ENCODE results near the gene LSAMP.

The LSAMP gene

GRCh38 chr3:116150655-116151167 is 294.6 kb downstream of the LSAMP start (continued):
- TF ChIP-seq BCL6B (tag by site-specific recombination; IDR thresholded peaks at IDR 0.05) (no peak), ZNF747 (tag by site-specific recombination; IDR thresholded peaks at IDR 0.05) (no peak), ZNF48 (tag by site-specific recombination; IDR thresholded peaks at IDR 0.05) (no peak), KLF10 (tag by site-specific recombination; IDR thresholded peaks at IDR 0.05) (no peak), ZNF626 (tag by site-specific recombination; IDR thresholded peaks at IDR 0.05) (no peak)

DNA sequence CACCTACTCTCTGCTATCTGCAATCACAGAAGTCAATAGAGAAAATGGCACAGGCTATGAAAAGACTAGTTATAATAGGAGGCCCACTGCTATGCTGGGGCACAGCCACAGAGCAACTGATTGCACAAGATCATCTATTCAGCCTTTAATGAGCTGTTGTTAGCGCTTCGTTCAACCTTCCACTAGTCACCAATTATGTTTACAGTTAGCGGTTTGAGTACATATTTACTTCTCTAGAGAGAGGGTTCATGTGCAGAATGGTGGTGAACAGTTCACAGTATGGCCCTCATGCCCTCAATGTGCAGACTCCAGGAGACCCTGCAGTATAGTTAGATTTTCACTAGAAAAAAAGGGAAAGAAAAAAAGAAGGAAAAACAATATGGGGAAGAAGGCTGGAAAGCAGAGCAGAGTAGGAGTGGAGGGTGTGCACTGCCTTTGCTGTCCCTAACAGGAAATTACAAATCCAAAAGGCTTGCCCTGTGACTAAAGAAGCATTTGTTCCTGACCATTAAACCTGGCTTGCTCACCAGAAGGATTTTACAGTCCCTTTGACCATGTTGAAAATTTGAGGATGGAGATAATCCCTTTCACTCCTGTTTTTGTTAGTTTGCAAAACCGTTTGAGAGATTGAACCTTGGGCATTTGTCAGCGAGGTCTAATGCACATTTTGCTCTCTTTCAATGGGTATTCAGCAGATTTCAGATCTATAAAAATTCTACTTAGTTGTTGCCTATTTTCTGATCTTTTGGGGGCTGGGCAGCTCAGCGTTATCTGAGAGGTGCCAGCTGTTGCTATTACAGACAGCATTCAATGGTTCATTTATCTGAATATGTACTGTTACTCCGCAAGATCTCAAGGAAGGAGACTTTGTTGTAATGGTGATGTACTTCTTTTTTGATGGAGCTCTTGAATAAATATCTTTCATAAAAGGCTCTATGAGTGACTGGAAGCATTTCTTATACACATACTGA is 296.1 kb downstream of the LSAMP start:
- TF ChIP-seq ZSCAN16 (tag by site-specific recombination; IDR thresholded peaks at IDR 0.05): no peak
- TF ChIP-seq, protein P1, sequence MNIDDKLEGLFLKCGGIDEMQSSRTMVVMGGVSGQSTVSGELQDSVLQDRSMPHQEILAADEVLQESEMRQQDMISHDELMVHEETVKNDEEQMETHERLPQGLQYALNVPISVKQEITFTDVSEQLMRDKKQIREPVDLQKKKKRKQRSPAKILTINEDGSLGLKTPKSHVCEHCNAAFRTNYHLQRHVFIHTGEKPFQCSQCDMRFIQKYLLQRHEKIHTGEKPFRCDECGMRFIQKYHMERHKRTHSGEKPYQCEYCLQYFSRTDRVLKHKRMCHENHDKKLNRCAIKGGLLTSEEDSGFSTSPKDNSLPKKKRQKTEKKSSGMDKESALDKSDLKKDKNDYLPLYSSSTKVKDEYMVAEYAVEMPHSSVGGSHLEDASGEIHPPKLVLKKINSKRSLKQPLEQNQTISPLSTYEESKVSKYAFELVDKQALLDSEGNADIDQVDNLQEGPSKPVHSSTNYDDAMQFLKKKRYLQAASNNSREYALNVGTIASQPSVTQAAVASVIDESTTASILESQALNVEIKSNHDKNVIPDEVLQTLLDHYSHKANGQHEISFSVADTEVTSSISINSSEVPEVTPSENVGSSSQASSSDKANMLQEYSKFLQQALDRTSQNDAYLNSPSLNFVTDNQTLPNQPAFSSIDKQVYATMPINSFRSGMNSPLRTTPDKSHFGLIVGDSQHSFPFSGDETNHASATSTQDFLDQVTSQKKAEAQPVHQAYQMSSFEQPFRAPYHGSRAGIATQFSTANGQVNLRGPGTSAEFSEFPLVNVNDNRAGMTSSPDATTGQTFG (tag by site-specific recombination; IDR thresholded peaks at IDR 0.05; ENCODE audit: borderline replicate concordance): no peak
- no peak for TF ChIP-seq ZNF596 (tag by site-specific recombination; IDR thresholded peaks at IDR 0.05)
- TF ChIP-seq, protein P2, sequence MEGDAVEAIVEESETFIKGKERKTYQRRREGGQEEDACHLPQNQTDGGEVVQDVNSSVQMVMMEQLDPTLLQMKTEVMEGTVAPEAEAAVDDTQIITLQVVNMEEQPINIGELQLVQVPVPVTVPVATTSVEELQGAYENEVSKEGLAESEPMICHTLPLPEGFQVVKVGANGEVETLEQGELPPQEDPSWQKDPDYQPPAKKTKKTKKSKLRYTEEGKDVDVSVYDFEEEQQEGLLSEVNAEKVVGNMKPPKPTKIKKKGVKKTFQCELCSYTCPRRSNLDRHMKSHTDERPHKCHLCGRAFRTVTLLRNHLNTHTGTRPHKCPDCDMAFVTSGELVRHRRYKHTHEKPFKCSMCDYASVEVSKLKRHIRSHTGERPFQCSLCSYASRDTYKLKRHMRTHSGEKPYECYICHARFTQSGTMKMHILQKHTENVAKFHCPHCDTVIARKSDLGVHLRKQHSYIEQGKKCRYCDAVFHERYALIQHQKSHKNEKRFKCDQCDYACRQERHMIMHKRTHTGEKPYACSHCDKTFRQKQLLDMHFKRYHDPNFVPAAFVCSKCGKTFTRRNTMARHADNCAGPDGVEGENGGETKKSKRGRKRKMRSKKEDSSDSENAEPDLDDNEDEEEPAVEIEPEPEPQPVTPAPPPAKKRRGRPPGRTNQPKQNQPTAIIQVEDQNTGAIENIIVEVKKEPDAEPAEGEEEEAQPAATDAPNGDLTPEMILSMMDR (tag by site-specific recombination; IDR thresholded peaks at IDR 0.05): no peak
- TF ChIP-seq ZNF433 (tag by site-specific recombination; IDR thresholded peaks at IDR 0.05; ENCODE audit: low read depth): no peak
- no peak for TF ChIP-seq FEZF1 (tag by site-specific recombination; IDR thresholded peaks at IDR 0.05)
- TF ChIP-seq GLIS1 (tag by site-specific recombination; IDR thresholded peaks at IDR 0.05): no peak
- no peak for TF ChIP-seq ZNF155 (tag by site-specific recombination; IDR thresholded peaks at IDR 0.05)
- no peak for TF ChIP-seq ZNF549 (tag by site-specific recombination; IDR thresholded peaks at IDR 0.05)
- TF ChIP-seq ZNF174 (tag by site-specific recombination; IDR thresholded peaks at IDR 0.05): no peak
- no peak for TF ChIP-seq ZNF239 (tag by site-specific recombination; IDR thresholded peaks at IDR 0.05)
- no peak for TF ChIP-seq TCF7L2 (IDR thresholded peaks at IDR 0.05; ENCODE audit: borderline replicate concordance, low read depth, low read length)
- no peak for TF ChIP-seq ZNF292 (tag by site-specific recombination; IDR thresholded peaks at IDR 0.05; ENCODE audit: borderline replicate concordance, low read depth)
- TF ChIP-seq ZNF610 (tag by site-specific recombination; IDR thresholded peaks at IDR 0.05; ENCODE audit: borderline replicate concordance): no peak
- TF ChIP-seq ZNF324 (tag by site-specific recombination; IDR thresholded peaks at IDR 0.05): no peak
- TF ChIP-seq, protein P3, sequence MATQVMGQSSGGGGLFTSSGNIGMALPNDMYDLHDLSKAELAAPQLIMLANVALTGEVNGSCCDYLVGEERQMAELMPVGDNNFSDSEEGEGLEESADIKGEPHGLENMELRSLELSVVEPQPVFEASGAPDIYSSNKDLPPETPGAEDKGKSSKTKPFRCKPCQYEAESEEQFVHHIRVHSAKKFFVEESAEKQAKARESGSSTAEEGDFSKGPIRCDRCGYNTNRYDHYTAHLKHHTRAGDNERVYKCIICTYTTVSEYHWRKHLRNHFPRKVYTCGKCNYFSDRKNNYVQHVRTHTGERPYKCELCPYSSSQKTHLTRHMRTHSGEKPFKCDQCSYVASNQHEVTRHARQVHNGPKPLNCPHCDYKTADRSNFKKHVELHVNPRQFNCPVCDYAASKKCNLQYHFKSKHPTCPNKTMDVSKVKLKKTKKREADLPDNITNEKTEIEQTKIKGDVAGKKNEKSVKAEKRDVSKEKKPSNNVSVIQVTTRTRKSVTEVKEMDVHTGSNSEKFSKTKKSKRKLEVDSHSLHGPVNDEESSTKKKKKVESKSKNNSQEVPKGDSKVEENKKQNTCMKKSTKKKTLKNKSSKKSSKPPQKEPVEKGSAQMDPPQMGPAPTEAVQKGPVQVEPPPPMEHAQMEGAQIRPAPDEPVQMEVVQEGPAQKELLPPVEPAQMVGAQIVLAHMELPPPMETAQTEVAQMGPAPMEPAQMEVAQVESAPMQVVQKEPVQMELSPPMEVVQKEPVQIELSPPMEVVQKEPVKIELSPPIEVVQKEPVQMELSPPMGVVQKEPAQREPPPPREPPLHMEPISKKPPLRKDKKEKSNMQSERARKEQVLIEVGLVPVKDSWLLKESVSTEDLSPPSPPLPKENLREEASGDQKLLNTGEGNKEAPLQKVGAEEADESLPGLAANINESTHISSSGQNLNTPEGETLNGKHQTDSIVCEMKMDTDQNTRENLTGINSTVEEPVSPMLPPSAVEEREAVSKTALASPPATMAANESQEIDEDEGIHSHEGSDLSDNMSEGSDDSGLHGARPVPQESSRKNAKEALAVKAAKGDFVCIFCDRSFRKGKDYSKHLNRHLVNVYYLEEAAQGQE (tag by site-specific recombination; IDR thresholded peaks at IDR 0.05): no peak
- no peak for TF ChIP-seq ZEB2 (tag by site-specific recombination; IDR thresholded peaks at IDR 0.05)
- TF ChIP-seq ZNF580 (tag by site-specific recombination; IDR thresholded peaks at IDR 0.05): no peak
- no peak overlapping the region for H3K27ac ChIP-seq (ENCODE audit: extremely low read depth, low read depth, low read length)
- H3K4me3 ChIP-seq (ENCODE audit: low read depth, low read length): no peak overlapping the region
- H3K9me3 ChIP-seq (ENCODE audit: control insufficient read depth, insufficient read depth, low read depth, low read length): no peaks in the 10 kb centered on the region
- ChIA-PET POLR2A (no interaction called here), CTCF (no interaction called here)
- H3K36me3 ChIP-seq (ENCODE audit: control insufficient read depth in 2 of 2, insufficient read depth in 1 of 2, low read length in 2 of 2): no peaks in the 10 kb centered on the region
- no peaks in the 10 kb centered on the region for H3K4me1 ChIP-seq (ENCODE audit: control insufficient read depth, insufficient read depth, low read length)
